K562 (cell line): ENCODE data around the gene HEXD. TPM values are rescaled to one million over a fixed set of nuclear protein-coding genes. Genes with fewer than 3 reads are reported as not detected.
A peak's percentile ranks its signal among the peaks of the same experiment; 100 is the strongest.

Source experiments
- ATAC-seq: fragments of 200-7000 bp; cut with Tn5 transposase; 3 replicates; pipeline ENCODE4 v1.9.1; 2020; ENCODE audit warnings: moderate library complexity
- BruUV-seq: library from RNA; stranded (reverse); fragments of 400-500 nt; replicated peaks from 2 replicates; lab custom pipeline; 2021; lab: Mats Ljungman, UMichigan
- CTCF ChIA-PET: fragments of 300-600 bp; formaldehyde crosslinking; extraction: SDS; loops from one replicate; lab custom pipeline; 2021; ENCODE audit warnings: low intra/inter-chr PET ratio; lab: Yijun Ruan, JAX
- POLR2A ChIA-PET: fragments of 300-600, 350-650 bp; sonication (Branson Sonifier 250); formaldehyde crosslinking; extraction: SDS; loops from one replicate; lab custom pipeline; 2021; ENCODE audit warnings: antibody characterized with exemption, inconsistent platforms; lab: Yijun Ruan, JAX
- DNase-seq, 4 experiments: peaks; one replicate each; pipeline versions ENCODE4 v3.0.0 to v3.0.0-alpha.2; 2011 to 2018; ENCODE audit warnings: low spot score in 3 of 4, mixed read lengths in 3 of 4; ENCODE audit errors: extremely low read depth in 1 of 4
- FAIRE-seq: peaks from 2 replicates; lab custom pipeline; 2011; peaks lifted over from hg19 to GRCh38; lab: Jason Lieb, UNC
- H2AFZ ChIP-seq: 2 replicates; pipeline ENCODE4 v1.6.0; 2011; ENCODE audit warnings: low read depth, low read length, control low read depth, inconsistent platforms
- H3K27ac ChIP-seq: fragments of 200-600 bp; 3 replicates; pipeline ENCODE4 v1.8.0; 2011; ENCODE audit warnings: low read depth, mild to moderate bottlenecking, control low read depth, inconsistent platforms, low read length, moderate library complexity, mixed read lengths; ENCODE audit errors: extremely low read depth
- H3K27me3 ChIP-seq, 2 experiments: fragments of 300-600 bp in 1 of 2; 2 replicates in 1 of 2; 3 replicates in 1 of 2; pipeline versions ENCODE4 v1.6.0 to v1.8.0; 2011; ENCODE audit warnings: inconsistent platforms in 2 of 2, low read length in 2 of 2, mild to moderate bottlenecking in 1 of 2, mixed read lengths in 1 of 2, moderate library complexity in 1 of 2; ENCODE audit not compliant: control insufficient read depth in 2 of 2, insufficient read depth in 2 of 2
- H3K36me3 ChIP-seq: fragments of 300-600 bp; 3 replicates; pipeline ENCODE4 v1.8.0; 2011; ENCODE audit warnings: mild to moderate bottlenecking, low read length, inconsistent platforms; ENCODE audit not compliant: control insufficient read depth, insufficient read depth
- H3K4me1 ChIP-seq, 2 experiments: fragments of 200-600 bp in 1 of 2; replicated peaks in 1 of 2; 2 replicates in 1 of 2; 3 replicates in 1 of 2; pipeline versions ENCODE4 v1.5.1 to v1.8.0; 2011; ENCODE audit warnings: inconsistent platforms in 2 of 2, low read length in 2 of 2, mild to moderate bottlenecking in 1 of 2, mixed read lengths in 1 of 2, moderate library complexity in 1 of 2; ENCODE audit not compliant: control insufficient read depth in 2 of 2, insufficient read depth in 2 of 2
- H3K4me2 ChIP-seq: 2 replicates; pipeline ENCODE4 v1.6.1; 2011; ENCODE audit warnings: low read length, control low read depth, inconsistent platforms, mixed read lengths; ENCODE audit not compliant: insufficient read depth
- H3K4me3 ChIP-seq: fragments of 200-600 bp; sonication (generic), shearing (Covaris generic); 2 replicates; pipeline ENCODE4 v1.5.1; 2016; ENCODE audit warnings: control low read depth, inconsistent platforms
- H3K79me2 ChIP-seq: fragments of 200-600 bp; 3 replicates; pipeline ENCODE4 v1.8.0; 2011; ENCODE audit warnings: low read length, inconsistent platforms; ENCODE audit not compliant: control insufficient read depth, insufficient read depth
- H3K9ac ChIP-seq, 2 experiments: 2 replicates each; pipeline versions ENCODE4 v1.6.0 to v1.6.1; 2011; ENCODE audit warnings: low read depth in 2 of 2, low read length in 2 of 2, control low read depth in 1 of 2, inconsistent platforms in 1 of 2, mild to moderate bottlenecking in 1 of 2, mixed read lengths in 1 of 2; ENCODE audit not compliant: insufficient read depth in 1 of 2
- H3K9me1 ChIP-seq: one replicate; pipeline ENCODE4 v1.6.0; 2011; ENCODE audit warnings: inconsistent platforms, mild to moderate bottlenecking, low read length, moderate library complexity; ENCODE audit not compliant: control insufficient read depth, insufficient read depth
- H3K9me3 ChIP-seq: replicated peaks from 2 replicates; pipeline ENCODE4 v1.5.1; 2011; ENCODE audit warnings: low read depth, low read length, inconsistent platforms; ENCODE audit not compliant: control insufficient read depth, insufficient read depth
- H4K20me1 ChIP-seq: replicated peaks from 2 replicates; pipeline ENCODE4 v1.6.1; 2011; ENCODE audit warnings: low read length, inconsistent platforms, mixed read lengths; ENCODE audit not compliant: control insufficient read depth, insufficient read depth
- BHLHE40 ChIP-seq: IDR thresholded peaks from 2 replicates; pipeline ENCODE4 v1.6.1; 2011; ENCODE audit warnings: low read length, improper control_type of control experiment
- EZH2 ChIP-seq: IDR thresholded peaks from 2 replicates; pipeline ENCODE4 v1.6.1; 2012; ENCODE audit warnings: low read depth, mild to moderate bottlenecking, inconsistent platforms, low read length, borderline replicate concordance
- YY1 ChIP-seq, 3 experiments: IDR thresholded peaks; 2 replicates each; pipeline ENCODE4 v1.6.1; 2011; ENCODE audit warnings: low read length in 2 of 3, mild to moderate bottlenecking in 2 of 3, moderate library complexity in 2 of 3, borderline replicate concordance in 1 of 3, control low read depth in 1 of 3, low read depth in 1 of 3; ENCODE audit not compliant: insufficient read depth in 3 of 3, insufficient replicate concordance in 2 of 3, control insufficient read depth in 1 of 3, insufficient read length in 1 of 3; ENCODE audit errors: extremely low read depth in 1 of 3
- ZC3H4 ChIP-seq: sonication (generic); formaldehyde crosslinking; IDR thresholded peaks from 2 replicates; pipeline ENCODE4 v1.9.0; 2021; ENCODE audit warnings: missing genetic modification reagents, borderline replicate concordance
- WGBS: fragments of 100-300 bp; shearing (Covaris generic); methylation state at CpG from one replicate; pipeline ENCODE4 v1.1.6; 2016; ENCODE audit warnings: low coverage, mixed read lengths; ENCODE audit not compliant: insufficient coverage; ENCODE audit errors: missing lambda C conversion rate; 5-methylcytosine and 5-hydroxymethylcytosine counted together
- in situ Hi-C: fragments of 300-500 bp; cut with MboI; formaldehyde crosslinking; loops from 4 replicates; pipeline ENCODE4 v1.15.0; 2018; ENCODE audit warnings: inconsistent platforms, mixed read lengths
- intact Hi-C: fragments of 100-400 bp; cut with micrococcal nuclease; formaldehyde crosslinking; loops from 2 replicates; pipeline ENCODE4 v1.14.2; 2022
- polyA plus RNA-seq, 8 experiments: library from polyadenylated mRNA; depleted of rRNA in 4 of 8; stranded (reverse) in 5 of 8; unstranded in 3 of 8; fragments of >200 nt; fragmentation: Nextera tagmentation in 2 of 8; fragmentation: Illumina TruSeq in 1 of 8; extraction: Ambion mirVana in 2 of 8; extraction: Trizol in 1 of 8; gene quantifications; 2 replicates each; pipeline versions ENCODE4 v1.2.1 to v1.2.3, GENCODE V29; 2011 to 2014; ENCODE audit warnings: inconsistent platforms in 1 of 8, missing spikeins in 1 of 8
- total RNA-seq, 7 experiments: library from RNA; depleted of rRNA in 6 of 7; stranded (reverse); fragments of >200 nt in 6 of 7; fragmentation: Illumina TruSeq in 2 of 7; extraction: Trizol in 2 of 7; gene quantifications; 2 replicates each; pipeline versions ENCODE4 v1.2.1 to v1.2.3, GENCODE V29; 2011 to 2021; ENCODE audit warnings: low replicate concordance in 1 of 7
- TF ChIP-seq, protein P1 (sequence below), 2 experiments: IDR thresholded peaks; 2 replicates each; pipeline ENCODE4 v1.6.1; 2011; ENCODE audit warnings: borderline replicate concordance in 1 of 2, control low read depth in 1 of 2, low read depth in 1 of 2, low read length in 1 of 2, mild to moderate bottlenecking in 1 of 2, mixed read lengths in 1 of 2, moderate library complexity in 1 of 2; ENCODE audit not compliant: insufficient read depth in 1 of 2, insufficient read length in 1 of 2, poor library complexity in 1 of 2, severe bottlenecking in 1 of 2; ENCODE audit errors: extremely low read depth in 1 of 2
- TF ChIP-seq, protein P2 (sequence below): sonication (generic); formaldehyde crosslinking; IDR thresholded peaks from 2 replicates; pipeline ENCODE4 v1.9.0; 2022; ENCODE audit warnings: mild to moderate bottlenecking, missing genetic modification reagents

Gene HEXD
- total and polyA plus RNA-seq, 9 of the 15 experiments (the other 6 are each of a cell fraction or from before 2014, with no cell fraction given) = 1.0 to 25.3 (median 10.0) TPM

GRCh38 chr17:82380860-82381702 lies 37.1 kb upstream of the HEXD start:
- CTCF ChIA-PET = no interaction called here
- TF ChIP-seq, protein P1, sequence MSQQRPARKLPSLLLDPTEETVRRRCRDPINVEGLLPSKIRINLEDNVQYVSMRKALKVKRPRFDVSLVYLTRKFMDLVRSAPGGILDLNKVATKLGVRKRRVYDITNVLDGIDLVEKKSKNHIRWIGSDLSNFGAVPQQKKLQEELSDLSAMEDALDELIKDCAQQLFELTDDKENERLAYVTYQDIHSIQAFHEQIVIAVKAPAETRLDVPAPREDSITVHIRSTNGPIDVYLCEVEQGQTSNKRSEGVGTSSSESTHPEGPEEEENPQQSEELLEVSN (IDR thresholded peaks at IDR 0.05; ENCODE audit: borderline replicate concordance in 1 of 2, extremely low read depth in 1 of 2, insufficient read depth in 1 of 2, insufficient read length in 1 of 2, low read depth in 1 of 2, low read length in 1 of 2, poor library complexity in 1 of 2, severe bottlenecking in 1 of 2) = peak in 1 of 2 experiments; percentile 16
- TF ChIP-seq EZH2 = no peak
- TF ChIP-seq, protein P2, sequence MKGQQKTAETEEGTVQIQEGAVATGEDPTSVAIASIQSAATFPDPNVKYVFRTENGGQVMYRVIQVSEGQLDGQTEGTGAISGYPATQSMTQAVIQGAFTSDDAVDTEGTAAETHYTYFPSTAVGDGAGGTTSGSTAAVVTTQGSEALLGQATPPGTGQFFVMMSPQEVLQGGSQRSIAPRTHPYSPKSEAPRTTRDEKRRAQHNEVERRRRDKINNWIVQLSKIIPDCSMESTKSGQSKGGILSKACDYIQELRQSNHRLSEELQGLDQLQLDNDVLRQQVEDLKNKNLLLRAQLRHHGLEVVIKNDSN (CRISPR knock-in tag) = peak; percentile 70
- TF ChIP-seq BHLHE40 = 0 out of 2 replicates have a peak, but pooled peaks have one; percentile 7
- peak; percentile 25; the same call in 1 of the 2 replicates for TF ChIP-seq ZC3H4 (CRISPR knock-in tag)
- TF ChIP-seq YY1 (IDR thresholded peaks at IDR 0.05; ENCODE audit: borderline replicate concordance in 1 of 3, control insufficient read depth in 1 of 3, extremely low read depth in 1 of 3, insufficient read depth in 3 of 3, insufficient read length in 1 of 3, insufficient replicate concordance in 2 of 3, low read depth in 1 of 3, low read length in 2 of 3) = no peak

More at GRCh38 chr17:82380860-82381702, 37.1 kb upstream of the HEXD start:
- no peak for DNase-seq
- in situ Hi-C loops (no loop called here), intact Hi-C loops (no loop called here)
- ATAC-seq = no peak
- H3K36me3 ChIP-seq = no peaks in the 10 kb centered on the region
- peak overlapping the region; percentile 56 for H3K4me2 ChIP-seq
- no peaks in the 10 kb centered on the region for H3K9me1 ChIP-seq
- POLR2A ChIA-PET = interaction anchor here (0.8 to 1.0 kb wide), 4 partner anchors 9 to 41 kb away, joined by 3 to 4 read pairs (median 4); no protein-coding TSS in a partner anchor
- H3K79me2 ChIP-seq = no peaks in the 10 kb centered on the region
- FAIRE-seq = peak; percentile 87
- H2AFZ ChIP-seq = peak overlapping the region; percentile 82
- H3K27ac ChIP-seq = no peak overlapping the region
- no peaks in the 10 kb centered on the region for H3K9me3 ChIP-seq
- H3K4me3 ChIP-seq = no peak overlapping the region
- H3K4me1 ChIP-seq = peaks cover 3 to 59% of the 10 kb centered on the region in 2 experiments; a peak in 2 of 5 replicates
- no TSS peak for BruUV-seq
- no peaks in the 10 kb centered on the region for H4K20me1 ChIP-seq
- WGBS = 17% methylated on average over 23 of the region's 23 CpGs
- H3K27me3 ChIP-seq = peaks cover 0 to 7% of the 10 kb centered on the region in 2 experiments; a peak in 1 of 5 replicates
- H3K9ac ChIP-seq = peak overlapping the region in 1 of 2 experiments; percentile 15; a peak in 1 of 4 replicates
